Activated effector memory CD4-positive, alpha-beta T cell treated with anti-CD3 and anti-CD28 coated beads, Interleukin-2, amount 50 U/mL, for 16 hours (primary cell): ENCODE data around the gene CAMP.

Experiments used
- DNase-seq: peaks from one replicate; pipeline ENCODE4 v3.0.0-alpha.2; 2020

Gene CAMP

GRCh38 chr3:48215019-48215418, 8.3 kb upstream of the CAMP start:
- DNase-seq, result no peak

- no peak for DNase-seq
Measured at GRCh38 chr3:48215466-48215865, 7.8 kb upstream of the CAMP start.

GRCh38 chr3:48215876-48216275, 7.4 kb upstream of the CAMP start:
- no peak for DNase-seq

GRCh38 chr3:48217449-48217848, 5.8 kb upstream of the CAMP start:
- no peak for DNase-seq

GRCh38 chr3:48218537-48218936, 4.8 kb upstream of the CAMP start:
- DNase-seq, result no peak

GRCh38 chr3:48219543-48219942, 3.8 kb upstream of the CAMP start:
- DNase-seq, result no peak

- DNase-seq, result no peak
Measured at GRCh38 chr3:48220746-48221145, 2.5 kb upstream of the CAMP start.

- DNase-seq, result no peak
Measured at GRCh38 chr3:48225587-48225986, 2.3 kb downstream of the CAMP start.

GRCh38 chr3:48226939-48227338, 3.6 kb downstream of the CAMP start:
- DNase-seq, result no peak

- no peak for DNase-seq
Measured at GRCh38 chr3:48232232-48232631, 8.9 kb downstream of the CAMP start.

GRCh38 chr3:48232734-48233133, 9.4 kb downstream of the CAMP start:
- peak; percentile 79 for DNase-seq

GRCh38 chr3:48233542-48233941, 10.2 kb downstream of the CAMP start:
- DNase-seq, result peak; percentile 8

- DNase-seq, result peak; percentile 12
Measured at GRCh38 chr3:48236531-48236930, 13.2 kb downstream of the CAMP start.

GRCh38 chr3:48238531-48239085, 15.3 kb downstream of the CAMP start:
- DNase-seq, result peak; percentile 19

GRCh38 chr3:48240000-48240963, 17.0 kb downstream of the CAMP start:
- DNase-seq, result peak; percentile 50

GRCh38 chr3:48241796-48242455, 18.6 kb downstream of the CAMP start:
- DNase-seq, result no peak

GRCh38 chr3:48243886-48244285, 20.6 kb downstream of the CAMP start:
- peak; percentile 38 for DNase-seq

GRCh38 chr3:48244461-48244860, 21.2 kb downstream of the CAMP start:
- DNase-seq, result no peak

- peak; percentile 37 for DNase-seq
Measured at GRCh38 chr3:48245136-48245535, 21.8 kb downstream of the CAMP start.

GRCh38 chr3:48247401-48247811, 24.1 kb downstream of the CAMP start:
- peak; percentile 62 for DNase-seq

- DNase-seq, result no peak
Measured at GRCh38 chr3:48248095-48248850, 25.0 kb downstream of the CAMP start.

GRCh38 chr3:48256557-48256956, 33.3 kb downstream of the CAMP start:
- peak; percentile 31 for DNase-seq

- DNase-seq, result no peak
Measured at GRCh38 chr3:48258530-48258929, 35.2 kb downstream of the CAMP start.
